B cell (primary cell): ENCODE measurements around the gene CSNK1G3.

ENCODE experiments used
- CTCF ChIP-seq: fragments of 200-600 bp; IDR thresholded peaks from one replicate; pipeline ENCODE4 v1.8.0; 2022; ENCODE audit warnings: antibody characterized with exemption, mild to moderate bottlenecking
- EZH2 ChIP-seq: IDR thresholded peaks from 2 replicates; pipeline ENCODE4 v1.6.1; 2012; ENCODE audit warnings: borderline replicate concordance, low read depth, mild to moderate bottlenecking, moderate library complexity, low read length; ENCODE audit not compliant: insufficient read depth, poor library complexity, severe bottlenecking

DNA sequence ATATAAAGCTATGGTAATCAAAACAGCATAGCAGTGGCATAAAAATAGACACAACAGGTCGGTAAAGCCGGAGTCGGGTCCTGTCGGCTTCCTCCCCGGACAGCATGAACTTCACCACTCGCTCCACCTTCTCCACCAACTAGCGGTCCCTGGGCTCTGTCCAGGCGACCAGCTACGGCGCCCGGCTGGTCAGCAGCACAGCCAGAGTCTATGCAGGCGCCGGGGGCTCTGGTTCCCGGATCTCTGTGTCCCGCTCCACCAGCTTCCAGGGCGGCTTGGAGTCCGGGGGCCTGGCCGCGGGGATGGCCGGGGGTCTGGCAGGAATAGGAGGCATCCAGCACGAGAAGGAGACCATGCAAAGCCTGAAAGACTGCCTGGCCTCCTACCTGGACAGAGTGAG is 124.0 kb downstream of the CSNK1G3 start:
- TF ChIP-seq CTCF, result no peak
- TF ChIP-seq EZH2, result no peak
